Measurements from ENCODE around the gene ABHD6.
"Not testable (repeated sequence)": the region's sequence is repeated elsewhere in the genome, so short reads cannot be mapped to it uniquely, and the experiment has no call there.

The ABHD6 gene

GRCh38 chr3:58216496-58217195 is 20.9 kb upstream of the ABHD6 start:
- TF ChIP-seq CTCF (conservative IDR thresholded peaks at IDR 0.05; ENCODE audit: low read depth, low read length) = no peak
- no peak overlapping the region for H3K4me3 ChIP-seq (ENCODE audit: low read length)
- no peak for DNase-seq (ENCODE audit: low read depth)

- peak; percentile 91 for TF ChIP-seq CTCF (conservative IDR thresholded peaks at IDR 0.05; ENCODE audit: low read depth, low read length)
- H3K4me3 ChIP-seq (ENCODE audit: low read length) = no peak overlapping the region
- peak; percentile 34 for DNase-seq (ENCODE audit: low read depth)
These were observed 20.3 kb upstream of the ABHD6 start for GRCh38 chr3:58217209-58217811.

- no peak overlapping the region for H3K4me3 ChIP-seq (ENCODE audit: low read length)
- DNase-seq (ENCODE audit: low read depth) = no peak
- no peak for TF ChIP-seq CTCF (conservative IDR thresholded peaks at IDR 0.05; ENCODE audit: low read depth, low read length)
These were observed 18.7 kb upstream of the ABHD6 start for GRCh38 chr3:58218904-58219303.

- no peak overlapping the region for H3K4me3 ChIP-seq (ENCODE audit: low read length)
- no peak for DNase-seq (ENCODE audit: low read depth)
- TF ChIP-seq CTCF (conservative IDR thresholded peaks at IDR 0.05; ENCODE audit: low read depth, low read length) = no peak
These were observed 15.3 kb upstream of the ABHD6 start for GRCh38 chr3:58222161-58222724.

DNA sequence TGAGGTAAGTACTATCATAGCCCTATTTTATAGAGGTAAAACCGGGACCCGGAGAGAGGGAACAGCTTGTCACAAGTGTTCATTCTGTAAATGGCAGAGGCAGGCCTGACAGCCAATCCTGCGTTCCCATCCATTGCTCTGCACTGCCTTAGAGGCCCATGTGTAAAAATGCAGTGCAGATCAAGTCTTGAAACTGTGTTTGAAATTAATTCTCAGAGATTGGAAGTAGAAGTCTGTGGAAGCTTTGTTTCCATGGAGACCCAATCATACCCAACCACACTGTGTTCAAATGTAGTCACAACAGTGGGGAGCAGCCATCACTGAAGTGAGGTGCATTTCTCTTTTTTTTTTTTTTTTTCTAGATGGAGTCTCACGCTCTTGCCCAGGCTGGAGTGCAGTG is 13.7 kb upstream of the ABHD6 start:
- H3K4me3 ChIP-seq (ENCODE audit: low read length) = no peak overlapping the region
- no peak for TF ChIP-seq CTCF (conservative IDR thresholded peaks at IDR 0.05; ENCODE audit: low read depth, low read length)
- DNase-seq (ENCODE audit: low read depth) = no peak

DNA sequence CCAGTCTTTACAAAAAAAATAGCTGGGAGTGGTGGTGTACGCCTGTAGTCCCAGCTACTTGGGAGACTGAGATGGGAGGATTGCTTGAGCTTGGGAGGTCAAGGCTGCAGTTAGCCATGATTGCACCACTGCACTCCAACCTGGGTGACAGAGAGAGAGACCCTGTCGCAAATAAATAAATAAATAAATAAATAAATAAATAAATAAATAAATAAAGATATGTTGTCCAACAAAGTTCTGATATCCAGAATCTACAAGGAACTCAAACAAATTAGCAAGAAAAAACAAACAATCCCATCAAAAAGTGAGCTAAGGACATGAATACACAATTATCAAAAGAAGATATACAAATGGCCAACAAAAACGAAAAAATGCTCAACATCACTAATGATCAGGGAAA is 9.7 kb upstream of the ABHD6 start:
- not testable (repeated sequence) for DNase-seq (ENCODE audit: low read depth); H3K4me3 ChIP-seq (ENCODE audit: low read length)

GRCh38 chr3:58230876-58231552 is 6.6 kb upstream of the ABHD6 start:
- no peak for TF ChIP-seq CTCF (conservative IDR thresholded peaks at IDR 0.05; ENCODE audit: low read depth, low read length)
- DNase-seq (ENCODE audit: low read depth) = no peak
- H3K4me3 ChIP-seq (ENCODE audit: low read length) = no peak overlapping the region
